ENCODE data around the gene MRNIP. TPM values are rescaled to one million over a fixed set of nuclear protein-coding genes. Genes with fewer than 3 reads are reported as not detected.

MRNIP gene
- total RNA-seq, 4 donors from 2014 or later = 17.9 to 50.6 (median 34.3) TPM

GRCh38 chr5:179830818-179831468 is 27.7 kb downstream of the MRNIP start:
- Histone ChIP-seq H3K4me3 (no peak overlapping the region), H3K27me3 (no peaks in the 10 kb centered on the region), H3K4me1 (peaks cover 0 to 79% (median 0%) of the 10 kb centered on the region in 3 donors), H3K27ac (peak overlapping the region in 1 of 4 donors; percentile 21), H3K9me3 (no peaks in the 10 kb centered on the region), H3K36me3 (peaks cover 0 to 98% of the 10 kb centered on the region in 2 donors)
- 78 to 97% methylated on average over 4 to 7 of the region's 7 CpGs for WGBS, 2 donors (ENCODE audit: low coverage in 1 of 2)
- no peak for ATAC-seq
- TF ChIP-seq CTCF (IDR thresholded peaks at IDR 0.05) (no peak), POLR2A (IDR thresholded peaks at IDR 0.05) (no peak), POLR2AphosphoS5 (IDR thresholded peaks at IDR 0.05) (no peak), EP300 (IDR thresholded peaks at IDR 0.05) (no peak)

GRCh38 chr5:179829732-179830435 is 28.7 kb downstream of the MRNIP start:
- peaks cover 0 to 84% (median 4%) of the 10 kb centered on the region in 3 donors for H3K4me1 ChIP-seq
- 68 to 82% methylated on average over 5 to 7 of the region's 7 CpGs for WGBS, 2 donors (ENCODE audit: low coverage in 1 of 2)

GRCh38 chr5:179828756-179829421 is 29.7 kb downstream of the MRNIP start:
- TF ChIP-seq EP300 (IDR thresholded peaks at IDR 0.05) (no peak), POLR2AphosphoS5 (IDR thresholded peaks at IDR 0.05) (no peak), POLR2A (IDR thresholded peaks at IDR 0.05) (no peak), CTCF (IDR thresholded peaks at IDR 0.05) (no peak)
- Histone ChIP-seq H3K27ac (peak overlapping the region in 2 of 4 donors; percentile 5 to 44), H3K9me3 (no peaks in the 10 kb centered on the region), H3K4me1 (peaks cover 0 to 91% (median 12%) of the 10 kb centered on the region in 3 donors), H3K27me3 (no peaks in the 10 kb centered on the region), H3K36me3 (peaks cover 0 to 100% of the 10 kb centered on the region in 2 donors), H3K4me3 (no peak overlapping the region)
- no peak for ATAC-seq
- WGBS, 2 donors (ENCODE audit: low coverage in 1 of 2) = 83 to 93% methylated on average over 1 to 3 of the region's 3 CpGs

More at GRCh38 chr5:179829732-179830435, 28.7 kb downstream of the MRNIP start:
- ATAC-seq = no peak
- peaks cover 0 to 98% of the 10 kb centered on the region in 2 donors for H3K36me3 ChIP-seq
- TF ChIP-seq POLR2A (IDR thresholded peaks at IDR 0.05) (no peak), POLR2AphosphoS5 (IDR thresholded peaks at IDR 0.05) (no peak), EP300 (IDR thresholded peaks at IDR 0.05) (no peak), CTCF (IDR thresholded peaks at IDR 0.05) (no peak)
- no peaks in the 10 kb centered on the region for H3K27me3 ChIP-seq
- H3K9me3 ChIP-seq = no peaks in the 10 kb centered on the region
- H3K27ac ChIP-seq = peak overlapping the region in 1 of 4 donors; percentile 44
- H3K4me3 ChIP-seq = no peak overlapping the region

- Histone ChIP-seq H3K4me1 (peaks cover 0 to 91% (median 21%) of the 10 kb centered on the region in 3 donors), H3K27ac (peak overlapping the region in 2 of 4 donors; percentile 51 to 53), H3K4me3 (peak overlapping the region in 1 of 2 donors; percentile 6), H3K36me3 (peaks cover 0 to 99% of the 10 kb centered on the region in 2 donors), H3K9me3 (no peaks in the 10 kb centered on the region), H3K27me3 (no peaks in the 10 kb centered on the region)
- ATAC-seq = peak; percentile 42
- 61 to 83% methylated on average over 1 to 6 of the region's 9 CpGs for WGBS, 2 donors (ENCODE audit: low coverage in 1 of 2)
- TF ChIP-seq CTCF (IDR thresholded peaks at IDR 0.05) (no peak), POLR2A (IDR thresholded peaks at IDR 0.05) (no peak), EP300 (IDR thresholded peaks at IDR 0.05) (no peak), POLR2AphosphoS5 (IDR thresholded peaks at IDR 0.05) (no peak)
Observed at GRCh38 chr5:179827680-179828079, 30.9 kb downstream of the MRNIP start.

Data from gastroesophageal sphincter (tissue), 4 donors.